Dendritic cell treated with granulocyte-macrophage colony-stimulating factor and Interleukin-4, amounts not matched to agents 40 ng/mL and 50 ng/mL, for 4 days (primary cell): ENCODE measurements around the gene ZDHHC11B.
"Not testable (repeated sequence)": the region's sequence is repeated elsewhere in the genome, so short reads cannot be mapped to it uniquely, and the experiment has no call there.

Source experiments
- H3K27ac Mint-ChIP-seq: one replicate; pipeline ENCODE4 v1.8.0; 2022; ENCODE audit warnings: mild to moderate bottlenecking, mixed read lengths
- H3K27me3 Mint-ChIP-seq: one replicate; pipeline ENCODE4 v1.8.0; 2022; ENCODE audit warnings: mild to moderate bottlenecking, mixed read lengths
- H3K36me3 Mint-ChIP-seq: one replicate; pipeline ENCODE4 v1.8.0; 2022; ENCODE audit warnings: low read depth, mixed read lengths
- H3K4me1 Mint-ChIP-seq: one replicate; pipeline ENCODE4 v1.8.0; 2022; ENCODE audit warnings: low read depth, mixed read lengths
- H3K4me3 Mint-ChIP-seq: one replicate; pipeline ENCODE4 v1.8.0; 2022; ENCODE audit warnings: mild to moderate bottlenecking, moderate library complexity, mixed read lengths
- H3K9me3 Mint-ChIP-seq: one replicate; pipeline ENCODE4 v1.8.0; 2022; ENCODE audit warnings: mixed read lengths
- intact Hi-C: fragments of 100-400 bp; cut with micrococcal nuclease; formaldehyde crosslinking; loops from one replicate; pipeline ENCODE4 v1.15.0; 2022

The ZDHHC11B gene

GRCh38 chr5:680836-681235 is 103.7 kb downstream of the ZDHHC11B start:
- H3K36me3 Mint-ChIP-seq, H3K4me3 Mint-ChIP-seq, intact Hi-C loops, H3K4me1 Mint-ChIP-seq, H3K9me3 Mint-ChIP-seq, H3K27ac Mint-ChIP-seq: not testable (repeated sequence)
- H3K27me3 Mint-ChIP-seq = peaks cover 13% of the 10 kb centered on the region

- H3K27me3 Mint-ChIP-seq, H3K36me3 Mint-ChIP-seq, H3K4me1 Mint-ChIP-seq, intact Hi-C loops, H3K27ac Mint-ChIP-seq, H3K4me3 Mint-ChIP-seq, H3K9me3 Mint-ChIP-seq: not testable (repeated sequence)
Measured at GRCh38 chr5:680118-680795, 104.3 kb downstream of the ZDHHC11B start.

GRCh38 chr5:679166-679895 is 105.2 kb downstream of the ZDHHC11B start:
- H3K27ac Mint-ChIP-seq, H3K36me3 Mint-ChIP-seq, H3K4me3 Mint-ChIP-seq, intact Hi-C loops, H3K9me3 Mint-ChIP-seq, H3K4me1 Mint-ChIP-seq: not testable (repeated sequence)
- H3K27me3 Mint-ChIP-seq = peaks cover 11% of the 10 kb centered on the region

- peaks cover 19% of the 10 kb centered on the region for H3K27me3 Mint-ChIP-seq
- intact Hi-C loops, H3K27ac Mint-ChIP-seq, H3K4me3 Mint-ChIP-seq, H3K9me3 Mint-ChIP-seq, H3K36me3 Mint-ChIP-seq, H3K4me1 Mint-ChIP-seq: not testable (repeated sequence)
Measured at GRCh38 chr5:678521-678920, 106.0 kb downstream of the ZDHHC11B start.

- peaks cover 25% of the 10 kb centered on the region for H3K27me3 Mint-ChIP-seq
- no peak overlapping the region for H3K27ac Mint-ChIP-seq
- intact Hi-C loops = no loop called here
Measured at GRCh38 chr5:677131-678101, 107.1 kb downstream of the ZDHHC11B start.

GRCh38 chr5:676699-677076 is 107.8 kb downstream of the ZDHHC11B start:
- intact Hi-C loops = no loop called here
- no peaks in the 10 kb centered on the region for H3K36me3 Mint-ChIP-seq

More at GRCh38 chr5:677131-678101, 107.1 kb downstream of the ZDHHC11B start:
- Mint-ChIP-seq H3K9me3 (no peaks in the 10 kb centered on the region), H3K4me1 (peaks cover 2% of the 10 kb centered on the region), H3K4me3 (no peak overlapping the region), H3K36me3 (no peaks in the 10 kb centered on the region)

GRCh38 chr5:675871-676698 is 108.4 kb downstream of the ZDHHC11B start:
- no peaks in the 10 kb centered on the region for H3K9me3 Mint-ChIP-seq
- no peak overlapping the region for H3K4me3 Mint-ChIP-seq
- H3K27me3 Mint-ChIP-seq = peaks cover 37% of the 10 kb centered on the region
- intact Hi-C loops = no loop called here
- H3K36me3 Mint-ChIP-seq = no peaks in the 10 kb centered on the region
- H3K27ac Mint-ChIP-seq = no peak overlapping the region
- H3K4me1 Mint-ChIP-seq = peaks cover 5% of the 10 kb centered on the region

More at GRCh38 chr5:676699-677076, 107.8 kb downstream of the ZDHHC11B start:
- Mint-ChIP-seq H3K4me3 (no peak overlapping the region), H3K27me3 (peaks cover 32% of the 10 kb centered on the region), H3K9me3 (no peaks in the 10 kb centered on the region), H3K4me1 (peaks cover 5% of the 10 kb centered on the region), H3K27ac (no peak overlapping the region)

- no peak overlapping the region for H3K27ac Mint-ChIP-seq
- intact Hi-C loops = no loop called here
Measured at GRCh38 chr5:675111-675870, 109.2 kb downstream of the ZDHHC11B start.

GRCh38 chr5:674630-675011 is 109.9 kb downstream of the ZDHHC11B start:
- H3K4me1 Mint-ChIP-seq = peaks cover 5% of the 10 kb centered on the region
- H3K27ac Mint-ChIP-seq = no peak overlapping the region
- intact Hi-C loops = no loop called here
- H3K27me3 Mint-ChIP-seq = peaks cover 51% of the 10 kb centered on the region
- no peaks in the 10 kb centered on the region for H3K36me3 Mint-ChIP-seq
- no peaks in the 10 kb centered on the region for H3K9me3 Mint-ChIP-seq
- no peak overlapping the region for H3K4me3 Mint-ChIP-seq

More at GRCh38 chr5:675111-675870, 109.2 kb downstream of the ZDHHC11B start:
- H3K4me3 Mint-ChIP-seq = no peak overlapping the region
- H3K4me1 Mint-ChIP-seq = peaks cover 5% of the 10 kb centered on the region
- no peaks in the 10 kb centered on the region for H3K36me3 Mint-ChIP-seq
- H3K27me3 Mint-ChIP-seq = peaks cover 45% of the 10 kb centered on the region
- H3K9me3 Mint-ChIP-seq = no peaks in the 10 kb centered on the region

GRCh38 chr5:673831-674629 is 110.5 kb downstream of the ZDHHC11B start:
- no peaks in the 10 kb centered on the region for H3K9me3 Mint-ChIP-seq
- peaks cover 5% of the 10 kb centered on the region for H3K4me1 Mint-ChIP-seq
- no peaks in the 10 kb centered on the region for H3K36me3 Mint-ChIP-seq
- no peak overlapping the region for H3K27ac Mint-ChIP-seq
- no peak overlapping the region for H3K4me3 Mint-ChIP-seq
- H3K27me3 Mint-ChIP-seq = peaks cover 51% of the 10 kb centered on the region
- intact Hi-C loops = no loop called here

- Mint-ChIP-seq H3K27ac (no peak overlapping the region), H3K36me3 (no peaks in the 10 kb centered on the region), H3K4me3 (no peak overlapping the region), H3K27me3 (peaks cover 51% of the 10 kb centered on the region), H3K9me3 (no peaks in the 10 kb centered on the region), H3K4me1 (peaks cover 5% of the 10 kb centered on the region)
- intact Hi-C loops = no loop called here
Measured at GRCh38 chr5:673161-673830, 111.2 kb downstream of the ZDHHC11B start.
